ENCODE measurements around the gene PTDSS2. TPM values are rescaled to one million over a fixed set of nuclear protein-coding genes. Genes with fewer than 3 reads are reported as not detected.

Gene PTDSS2
- total RNA-seq, 1 donor from 2014 or later, result 31.1 TPM

- H3K4me3 ChIP-seq, result no peak overlapping the region
- no peak for TF ChIP-seq CTCF (IDR thresholded peaks at IDR 0.05)
- no peaks in the 10 kb centered on the region for H3K9me3 ChIP-seq
- intact Hi-C loops (cut with DNase I), result no loop called here
- ATAC-seq (no peak), DNase-seq (peak; percentile 60)
- H3K27me3 ChIP-seq, result no peaks in the 10 kb centered on the region
- peaks cover 20% of the 10 kb centered on the region for H3K4me1 ChIP-seq
- no peak overlapping the region for H3K27ac ChIP-seq
- no peaks in the 10 kb centered on the region for H3K36me3 ChIP-seq
These were observed 89.9 kb downstream of the PTDSS2 start for GRCh38 chr11:539971-540481.

Other genes starting within 250 kb of the PTDSS2 start
- 57.9 TPM for gene BET1L, start 242.9 kb upstream of the PTDSS2 start, total RNA-seq
- 91.8 TPM for gene RIC8A, start 242.6 kb upstream of the PTDSS2 start, total RNA-seq
- gene SIRT3, start 213.9 kb upstream of the PTDSS2 start, total RNA-seq, result 15.7 TPM
- 89.9 TPM for gene PSMD13, start 213.3 kb upstream of the PTDSS2 start, total RNA-seq
- gene NLRP6, start 171.9 kb upstream of the PTDSS2 start, total RNA-seq, result 1.7 TPM
- 105 TPM for gene PGGHG, start 161.2 kb upstream of the PTDSS2 start, total RNA-seq
- not detected for gene IFITM5, start 150.8 kb upstream of the PTDSS2 start, total RNA-seq
- gene IFITM2, start 142.5 kb upstream of the PTDSS2 start, total RNA-seq, result 521 TPM
- gene IFITM1, start 136.2 kb upstream of the PTDSS2 start, total RNA-seq, result 128 TPM
- gene IFITM3, start 129.4 kb upstream of the PTDSS2 start, total RNA-seq, result 692 TPM
- 1.9 TPM for gene B4GALNT4, start 80.8 kb upstream of the PTDSS2 start, total RNA-seq
- 40.4 TPM for gene PKP3, start 56.1 kb upstream of the PTDSS2 start, total RNA-seq
- gene SIGIRR, start 35.3 kb upstream of the PTDSS2 start, total RNA-seq, result 80.9 TPM
- 22.4 TPM for gene ANO9, start 8.3 kb upstream of the PTDSS2 start, total RNA-seq
- gene RNH1, start 57.0 kb downstream of the PTDSS2 start, total RNA-seq, result 245 TPM
- 55.5 TPM for gene HRAS, start 85.3 kb downstream of the PTDSS2 start, total RNA-seq
- 3.2 TPM for gene LRRC56, start 87.2 kb downstream of the PTDSS2 start, total RNA-seq
- gene LMNTD2, start 110.5 kb downstream of the PTDSS2 start, total RNA-seq, result 5.9 TPM
- 76.7 TPM for gene RASSF7, start 110.7 kb downstream of the PTDSS2 start, total RNA-seq
- gene PHRF1, start 126.2 kb downstream of the PTDSS2 start, total RNA-seq, result 31.0 TPM
- gene IRF7, start 165.7 kb downstream of the PTDSS2 start, total RNA-seq, result 56.2 TPM
- not detected for gene CDHR5, start 174.7 kb downstream of the PTDSS2 start, total RNA-seq
- not detected for gene SCT, start 176.9 kb downstream of the PTDSS2 start, total RNA-seq
- gene DRD4, start 187.0 kb downstream of the PTDSS2 start, total RNA-seq, result 1.2 TPM
- gene DEAF1, start 244.9 kb downstream of the PTDSS2 start, total RNA-seq, result 27.1 TPM
- gene TMEM80, start 245.5 kb downstream of the PTDSS2 start, total RNA-seq, result 33.2 TPM